ENCODE results near the gene PRAMEF5.
"Not testable (repeated sequence)": the region's sequence is repeated elsewhere in the genome, so short reads cannot be mapped to it uniquely, and the experiment has no call there.

DNA sequence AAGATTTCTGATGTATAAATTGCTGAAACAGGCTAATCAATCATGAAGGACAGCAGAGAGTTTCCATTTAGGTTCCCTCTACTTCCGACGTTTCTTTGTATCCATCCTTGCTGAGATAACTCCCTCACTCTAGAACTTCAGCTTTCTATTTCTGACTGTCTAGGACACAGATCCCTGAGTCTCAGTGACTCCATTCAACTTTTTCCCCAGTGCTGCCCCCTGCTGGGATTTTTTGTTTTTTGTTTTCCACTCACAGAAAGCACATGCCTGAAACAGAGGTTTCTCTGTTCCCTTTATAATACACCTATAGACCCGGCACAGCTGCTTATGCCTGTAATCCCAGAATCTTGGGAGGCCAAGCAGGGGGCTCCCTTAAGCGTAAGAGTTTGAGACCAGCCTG lies 31.2 kb upstream of the PRAMEF5 start:
- TF ChIP-seq, protein P1, sequence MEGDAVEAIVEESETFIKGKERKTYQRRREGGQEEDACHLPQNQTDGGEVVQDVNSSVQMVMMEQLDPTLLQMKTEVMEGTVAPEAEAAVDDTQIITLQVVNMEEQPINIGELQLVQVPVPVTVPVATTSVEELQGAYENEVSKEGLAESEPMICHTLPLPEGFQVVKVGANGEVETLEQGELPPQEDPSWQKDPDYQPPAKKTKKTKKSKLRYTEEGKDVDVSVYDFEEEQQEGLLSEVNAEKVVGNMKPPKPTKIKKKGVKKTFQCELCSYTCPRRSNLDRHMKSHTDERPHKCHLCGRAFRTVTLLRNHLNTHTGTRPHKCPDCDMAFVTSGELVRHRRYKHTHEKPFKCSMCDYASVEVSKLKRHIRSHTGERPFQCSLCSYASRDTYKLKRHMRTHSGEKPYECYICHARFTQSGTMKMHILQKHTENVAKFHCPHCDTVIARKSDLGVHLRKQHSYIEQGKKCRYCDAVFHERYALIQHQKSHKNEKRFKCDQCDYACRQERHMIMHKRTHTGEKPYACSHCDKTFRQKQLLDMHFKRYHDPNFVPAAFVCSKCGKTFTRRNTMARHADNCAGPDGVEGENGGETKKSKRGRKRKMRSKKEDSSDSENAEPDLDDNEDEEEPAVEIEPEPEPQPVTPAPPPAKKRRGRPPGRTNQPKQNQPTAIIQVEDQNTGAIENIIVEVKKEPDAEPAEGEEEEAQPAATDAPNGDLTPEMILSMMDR (conservative IDR thresholded peaks at IDR 0.05; ENCODE audit: low read depth in 2 of 2): not testable (repeated sequence)
- not testable (repeated sequence) for TF ChIP-seq POLR2AphosphoS5 (IDR thresholded peaks at IDR 0.05; ENCODE audit: low read depth); EZH2 (IDR thresholded peaks at IDR 0.05; ENCODE audit: low read depth, unreplicated experiment); STAT1 (IDR thresholded peaks at IDR 0.05; ENCODE audit: unreplicated experiment); CREB1 (CRISPR knock-in tag; IDR thresholded peaks at IDR 0.05; ENCODE audit: low read depth); EZH2phosphoT487 (IDR thresholded peaks at IDR 0.05; ENCODE audit: unreplicated experiment); JUNB (IDR thresholded peaks at IDR 0.05; ENCODE audit: unreplicated experiment); NANOG (IDR thresholded peaks at IDR 0.05; ENCODE audit: borderline replicate concordance); ZNF331 (CRISPR knock-in tag; IDR thresholded peaks at IDR 0.05; ENCODE audit: low read depth); ZNF114 (CRISPR knock-in tag; IDR thresholded peaks at IDR 0.05)
- TF ChIP-seq, protein P2, sequence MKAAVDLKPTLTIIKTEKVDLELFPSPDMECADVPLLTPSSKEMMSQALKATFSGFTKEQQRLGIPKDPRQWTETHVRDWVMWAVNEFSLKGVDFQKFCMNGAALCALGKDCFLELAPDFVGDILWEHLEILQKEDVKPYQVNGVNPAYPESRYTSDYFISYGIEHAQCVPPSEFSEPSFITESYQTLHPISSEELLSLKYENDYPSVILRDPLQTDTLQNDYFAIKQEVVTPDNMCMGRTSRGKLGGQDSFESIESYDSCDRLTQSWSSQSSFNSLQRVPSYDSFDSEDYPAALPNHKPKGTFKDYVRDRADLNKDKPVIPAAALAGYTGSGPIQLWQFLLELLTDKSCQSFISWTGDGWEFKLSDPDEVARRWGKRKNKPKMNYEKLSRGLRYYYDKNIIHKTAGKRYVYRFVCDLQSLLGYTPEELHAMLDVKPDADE (IDR thresholded peaks at IDR 0.05): not testable (repeated sequence)
- TF ChIP-seq, protein P3, sequence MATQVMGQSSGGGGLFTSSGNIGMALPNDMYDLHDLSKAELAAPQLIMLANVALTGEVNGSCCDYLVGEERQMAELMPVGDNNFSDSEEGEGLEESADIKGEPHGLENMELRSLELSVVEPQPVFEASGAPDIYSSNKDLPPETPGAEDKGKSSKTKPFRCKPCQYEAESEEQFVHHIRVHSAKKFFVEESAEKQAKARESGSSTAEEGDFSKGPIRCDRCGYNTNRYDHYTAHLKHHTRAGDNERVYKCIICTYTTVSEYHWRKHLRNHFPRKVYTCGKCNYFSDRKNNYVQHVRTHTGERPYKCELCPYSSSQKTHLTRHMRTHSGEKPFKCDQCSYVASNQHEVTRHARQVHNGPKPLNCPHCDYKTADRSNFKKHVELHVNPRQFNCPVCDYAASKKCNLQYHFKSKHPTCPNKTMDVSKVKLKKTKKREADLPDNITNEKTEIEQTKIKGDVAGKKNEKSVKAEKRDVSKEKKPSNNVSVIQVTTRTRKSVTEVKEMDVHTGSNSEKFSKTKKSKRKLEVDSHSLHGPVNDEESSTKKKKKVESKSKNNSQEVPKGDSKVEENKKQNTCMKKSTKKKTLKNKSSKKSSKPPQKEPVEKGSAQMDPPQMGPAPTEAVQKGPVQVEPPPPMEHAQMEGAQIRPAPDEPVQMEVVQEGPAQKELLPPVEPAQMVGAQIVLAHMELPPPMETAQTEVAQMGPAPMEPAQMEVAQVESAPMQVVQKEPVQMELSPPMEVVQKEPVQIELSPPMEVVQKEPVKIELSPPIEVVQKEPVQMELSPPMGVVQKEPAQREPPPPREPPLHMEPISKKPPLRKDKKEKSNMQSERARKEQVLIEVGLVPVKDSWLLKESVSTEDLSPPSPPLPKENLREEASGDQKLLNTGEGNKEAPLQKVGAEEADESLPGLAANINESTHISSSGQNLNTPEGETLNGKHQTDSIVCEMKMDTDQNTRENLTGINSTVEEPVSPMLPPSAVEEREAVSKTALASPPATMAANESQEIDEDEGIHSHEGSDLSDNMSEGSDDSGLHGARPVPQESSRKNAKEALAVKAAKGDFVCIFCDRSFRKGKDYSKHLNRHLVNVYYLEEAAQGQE (IDR thresholded peaks at IDR 0.05; ENCODE audit: unreplicated experiment): not testable (repeated sequence)
- TF ChIP-seq, protein P4, sequence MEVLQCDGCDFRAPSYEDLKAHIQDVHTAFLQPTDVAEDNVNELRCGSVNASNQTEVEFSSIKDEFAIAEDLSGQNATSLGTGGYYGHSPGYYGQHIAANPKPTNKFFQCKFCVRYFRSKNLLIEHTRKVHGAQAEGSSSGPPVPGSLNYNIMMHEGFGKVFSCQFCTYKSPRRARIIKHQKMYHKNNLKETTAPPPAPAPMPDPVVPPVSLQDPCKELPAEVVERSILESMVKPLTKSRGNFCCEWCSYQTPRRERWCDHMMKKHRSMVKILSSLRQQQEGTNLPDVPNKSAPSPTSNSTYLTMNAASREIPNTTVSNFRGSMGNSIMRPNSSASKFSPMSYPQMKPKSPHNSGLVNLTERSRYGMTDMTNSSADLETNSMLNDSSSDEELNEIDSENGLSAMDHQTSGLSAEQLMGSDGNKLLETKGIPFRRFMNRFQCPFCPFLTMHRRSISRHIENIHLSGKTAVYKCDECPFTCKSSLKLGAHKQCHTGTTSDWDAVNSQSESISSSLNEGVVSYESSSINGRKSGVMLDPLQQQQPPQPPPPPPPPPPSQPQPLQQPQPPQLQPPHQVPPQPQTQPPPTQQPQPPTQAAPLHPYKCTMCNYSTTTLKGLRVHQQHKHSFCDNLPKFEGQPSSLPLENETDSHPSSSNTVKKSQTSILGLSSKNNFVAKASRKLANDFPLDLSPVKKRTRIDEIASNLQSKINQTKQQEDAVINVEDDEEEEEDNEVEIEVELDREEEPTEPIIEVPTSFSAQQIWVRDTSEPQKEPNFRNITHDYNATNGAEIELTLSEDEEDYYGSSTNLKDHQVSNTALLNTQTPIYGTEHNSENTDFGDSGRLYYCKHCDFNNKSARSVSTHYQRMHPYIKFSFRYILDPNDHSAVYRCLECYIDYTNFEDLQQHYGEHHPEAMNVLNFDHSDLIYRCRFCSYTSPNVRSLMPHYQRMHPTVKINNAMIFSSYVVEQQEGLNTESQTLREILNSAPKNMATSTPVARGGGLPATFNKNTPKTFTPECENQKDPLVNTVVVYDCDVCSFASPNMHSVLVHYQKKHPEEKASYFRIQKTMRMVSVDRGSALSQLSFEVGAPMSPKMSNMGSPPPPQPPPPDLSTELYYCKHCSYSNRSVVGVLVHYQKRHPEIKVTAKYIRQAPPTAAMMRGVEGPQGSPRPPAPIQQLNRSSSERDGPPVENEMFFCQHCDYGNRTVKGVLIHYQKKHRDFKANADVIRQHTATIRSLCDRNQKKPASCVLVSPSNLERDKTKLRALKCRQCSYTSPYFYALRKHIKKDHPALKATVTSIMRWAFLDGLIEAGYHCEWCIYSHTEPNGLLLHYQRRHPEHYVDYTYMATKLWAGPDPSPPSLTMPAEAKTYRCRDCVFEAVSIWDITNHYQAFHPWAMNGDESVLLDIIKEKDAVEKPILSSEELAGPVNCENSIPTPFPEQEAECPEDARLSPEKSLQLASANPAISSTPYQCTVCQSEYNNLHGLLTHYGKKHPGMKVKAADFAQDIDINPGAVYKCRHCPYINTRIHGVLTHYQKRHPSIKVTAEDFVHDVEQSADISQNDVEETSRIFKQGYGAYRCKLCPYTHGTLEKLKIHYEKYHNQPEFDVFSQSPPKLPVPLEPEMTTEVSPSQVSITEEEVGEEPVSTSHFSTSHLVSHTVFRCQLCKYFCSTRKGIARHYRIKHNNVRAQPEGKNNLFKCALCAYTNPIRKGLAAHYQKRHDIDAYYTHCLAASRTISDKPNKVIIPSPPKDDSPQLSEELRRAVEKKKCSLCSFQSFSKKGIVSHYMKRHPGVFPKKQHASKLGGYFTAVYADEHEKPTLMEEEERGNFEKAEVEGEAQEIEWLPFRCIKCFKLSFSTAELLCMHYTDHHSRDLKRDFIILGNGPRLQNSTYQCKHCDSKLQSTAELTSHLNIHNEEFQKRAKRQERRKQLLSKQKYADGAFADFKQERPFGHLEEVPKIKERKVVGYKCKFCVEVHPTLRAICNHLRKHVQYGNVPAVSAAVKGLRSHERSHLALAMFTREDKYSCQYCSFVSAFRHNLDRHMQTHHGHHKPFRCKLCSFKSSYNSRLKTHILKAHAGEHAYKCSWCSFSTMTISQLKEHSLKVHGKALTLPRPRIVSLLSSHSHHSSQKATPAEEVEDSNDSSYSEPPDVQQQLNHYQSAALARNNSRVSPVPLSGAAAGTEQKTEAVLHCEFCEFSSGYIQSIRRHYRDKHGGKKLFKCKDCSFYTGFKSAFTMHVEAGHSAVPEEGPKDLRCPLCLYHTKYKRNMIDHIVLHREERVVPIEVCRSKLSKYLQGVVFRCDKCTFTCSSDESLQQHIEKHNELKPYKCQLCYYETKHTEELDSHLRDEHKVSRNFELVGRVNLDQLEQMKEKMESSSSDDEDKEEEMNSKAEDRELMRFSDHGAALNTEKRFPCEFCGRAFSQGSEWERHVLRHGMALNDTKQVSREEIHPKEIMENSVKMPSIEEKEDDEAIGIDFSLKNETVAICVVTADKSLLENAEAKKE (CRISPR knock-in tag; IDR thresholded peaks at IDR 0.05): not testable (repeated sequence)
